ENCODE measurements around the gene CD247.
A peak's percentile ranks its signal among the peaks of the same experiment; 100 is the strongest.

The CD247 gene

GRCh38 chr1:167511374-167511986, 6.8 kb downstream of the CD247 start:
- DNase-seq, result no peak

GRCh38 chr1:167510881-167511280, 7.4 kb downstream of the CD247 start:
- DNase-seq, result no peak

- DNase-seq, result no peak
Measured at GRCh38 chr1:167510244-167510643, 8.1 kb downstream of the CD247 start.

GRCh38 chr1:167509587-167509986, 8.7 kb downstream of the CD247 start:
- DNase-seq, result no peak

- DNase-seq, result no peak
Measured at GRCh38 chr1:167507719-167508118, 10.6 kb downstream of the CD247 start.

- no peak for DNase-seq
Measured at GRCh38 chr1:167504467-167504827, 13.9 kb downstream of the CD247 start.

GRCh38 chr1:167503626-167504466, 14.5 kb downstream of the CD247 start:
- no peak for DNase-seq

GRCh38 chr1:167502719-167503462, 15.4 kb downstream of the CD247 start:
- DNase-seq, result no peak

- no peak for DNase-seq
Measured at GRCh38 chr1:167502192-167502551, 16.2 kb downstream of the CD247 start.

- no peak for DNase-seq
Measured at GRCh38 chr1:167501515-167502191, 16.7 kb downstream of the CD247 start.

GRCh38 chr1:167500283-167500860, 18.0 kb downstream of the CD247 start:
- DNase-seq, result no peak

GRCh38 chr1:167499664-167500101, 18.6 kb downstream of the CD247 start:
- DNase-seq, result no peak

GRCh38 chr1:167499106-167499505, 19.2 kb downstream of the CD247 start:
- DNase-seq, result no peak

GRCh38 chr1:167496797-167497619, 21.3 kb downstream of the CD247 start:
- no peak for DNase-seq

GRCh38 chr1:167493372-167493771, 25.0 kb downstream of the CD247 start:
- DNase-seq, result no peak

- no peak for DNase-seq
Measured at GRCh38 chr1:167492481-167492910, 25.8 kb downstream of the CD247 start.

- DNase-seq, result no peak
Measured at GRCh38 chr1:167491586-167492461, 26.5 kb downstream of the CD247 start.

GRCh38 chr1:167490765-167491164, 27.6 kb downstream of the CD247 start:
- no peak for DNase-seq

GRCh38 chr1:167489571-167490340, 28.6 kb downstream of the CD247 start:
- peak; percentile 52 for DNase-seq

GRCh38 chr1:167488786-167489185, 29.5 kb downstream of the CD247 start:
- DNase-seq, result no peak
